NK-92 treated with Interleukin-12 subunit alpha and Interleukin-12 subunit beta, amount 100 ng/mL, for 24 hours (cell line): ENCODE measurements around the gene SH3RF2.
"Not testable (repeated sequence)": the region's sequence is repeated elsewhere in the genome, so short reads cannot be mapped to it uniquely, and the experiment has no call there.

Source experiments
- DNase-seq: peaks from one replicate; lab custom pipeline; 2025; lab: John Stamatoyannopoulos, UW

SH3RF2 gene

GRCh38 chr5:145979270-145980223 lies 43.2 kb downstream of the SH3RF2 start:
- no peak for DNase-seq

- DNase-seq: no peak
Observed at GRCh38 chr5:145980259-145980658, 43.9 kb downstream of the SH3RF2 start.

GRCh38 chr5:145980718-145981117 lies 44.3 kb downstream of the SH3RF2 start:
- no peak for DNase-seq

GRCh38 chr5:145981589-145982571 lies 45.5 kb downstream of the SH3RF2 start:
- DNase-seq: no peak

- DNase-seq: no peak
Observed at GRCh38 chr5:145982572-145983318, 46.4 kb downstream of the SH3RF2 start.

GRCh38 chr5:145983446-145983845 lies 47.1 kb downstream of the SH3RF2 start:
- DNase-seq: no peak

- DNase-seq: no peak
Observed at GRCh38 chr5:145984072-145984471, 47.7 kb downstream of the SH3RF2 start.

GRCh38 chr5:145987856-145988255 lies 51.5 kb downstream of the SH3RF2 start:
- no peak for DNase-seq

- DNase-seq: no peak
Observed at GRCh38 chr5:145988993-145989392, 52.6 kb downstream of the SH3RF2 start.

- no peak for DNase-seq
Observed at GRCh38 chr5:145989428-145989827, 53.0 kb downstream of the SH3RF2 start.

- no peak for DNase-seq
Observed at GRCh38 chr5:145990170-145990569, 53.8 kb downstream of the SH3RF2 start.

GRCh38 chr5:145991044-145991575 lies 54.7 kb downstream of the SH3RF2 start:
- no peak for DNase-seq

- not testable (repeated sequence) for DNase-seq
Observed at GRCh38 chr5:145993538-145993937, 57.2 kb downstream of the SH3RF2 start.

GRCh38 chr5:145996135-145996534 lies 59.8 kb downstream of the SH3RF2 start:
- DNase-seq: no peak

GRCh38 chr5:145999208-145999607 lies 62.8 kb downstream of the SH3RF2 start:
- DNase-seq: no peak

- no peak for DNase-seq
Observed at GRCh38 chr5:146000072-146000471, 63.7 kb downstream of the SH3RF2 start.

- no peak for DNase-seq
Observed at GRCh38 chr5:146001544-146002190, 65.3 kb downstream of the SH3RF2 start.

- DNase-seq: no peak
Observed at GRCh38 chr5:146002491-146002890, 66.1 kb downstream of the SH3RF2 start.

GRCh38 chr5:146003852-146004251 lies 67.5 kb downstream of the SH3RF2 start:
- no peak for DNase-seq

GRCh38 chr5:146005264-146005663 lies 68.9 kb downstream of the SH3RF2 start:
- no peak for DNase-seq

- DNase-seq: no peak
Observed at GRCh38 chr5:146005723-146006122, 69.3 kb downstream of the SH3RF2 start.
